MG63 (cell line): ENCODE results near the gene ZNF334. TPM values are rescaled to one million over a fixed set of nuclear protein-coding genes. Genes with fewer than 3 reads are reported as not detected.

ENCODE experiments used
- DNase-seq: peaks from one replicate; pipeline ENCODE4 v3.0.0-alpha.2; 2020
- H3K27me3 ChIP-seq: fragments of 250-450 bp; sonication (Bioruptor Pico); 2 replicates; pipeline ENCODE4 v1.5.1; 2020; ENCODE audit warnings: mild to moderate bottlenecking, moderate library complexity
- H3K36me3 ChIP-seq: fragments of 250-450 bp; sonication (Bioruptor Pico); 2 replicates; pipeline ENCODE4 v1.5.1; 2020; ENCODE audit warnings: mild to moderate bottlenecking, moderate library complexity
- H3K4me3 ChIP-seq: fragments of 250-450 bp; sonication (Bioruptor Pico); 2 replicates; pipeline ENCODE4 v1.5.1; 2020; ENCODE audit warnings: mild to moderate bottlenecking, moderate library complexity
- H3K9me3 ChIP-seq: fragments of 250-450 bp; sonication (Bioruptor Pico); 2 replicates; pipeline ENCODE4 v1.5.1; 2020; ENCODE audit warnings: mild to moderate bottlenecking, moderate library complexity
- total RNA-seq: library from RNA; depleted of rRNA; stranded (reverse); fragments of >200 nt; shearing (Covaris generic); gene quantifications from 2 replicates; pipeline ENCODE4 v1.2.3, GENCODE V29; 2014; ENCODE audit warnings: low replicate concordance

Gene ZNF334
- total RNA-seq, 1 experiment from 2014 or later: 0.30 TPM

- Histone ChIP-seq H3K9me3 (no peaks in the 10 kb centered on the region), H3K27me3 (peaks cover 5% of the 10 kb centered on the region), H3K4me3 (no peak overlapping the region), H3K36me3 (no peaks in the 10 kb centered on the region)
- no peak for DNase-seq
Observed at GRCh38 chr20:46519471-46520068, 6.2 kb upstream of the ZNF334 start.

- Histone ChIP-seq H3K36me3 (no peaks in the 10 kb centered on the region), H3K4me3 (no peak overlapping the region), H3K9me3 (no peaks in the 10 kb centered on the region), H3K27me3 (no peaks in the 10 kb centered on the region; the same call in 1 of the 2 replicates)
- no peak for DNase-seq
Observed at GRCh38 chr20:46509523-46509922, 3.8 kb downstream of the ZNF334 start.

- no peak for DNase-seq
- Histone ChIP-seq H3K9me3 (peaks cover 3% of the 10 kb centered on the region), H3K27me3 (no peaks in the 10 kb centered on the region; the same call in 1 of the 2 replicates), H3K4me3 (no peak overlapping the region), H3K36me3 (no peaks in the 10 kb centered on the region)
Observed at GRCh38 chr20:46507760-46508407, 5.5 kb downstream of the ZNF334 start.

GRCh38 chr20:46505506-46505905 lies 7.9 kb downstream of the ZNF334 start:
- no peak for DNase-seq
- Histone ChIP-seq H3K36me3 (no peaks in the 10 kb centered on the region), H3K9me3 (peaks cover 21% of the 10 kb centered on the region), H3K4me3 (no peak overlapping the region), H3K27me3 (no peaks in the 10 kb centered on the region)

DNA sequence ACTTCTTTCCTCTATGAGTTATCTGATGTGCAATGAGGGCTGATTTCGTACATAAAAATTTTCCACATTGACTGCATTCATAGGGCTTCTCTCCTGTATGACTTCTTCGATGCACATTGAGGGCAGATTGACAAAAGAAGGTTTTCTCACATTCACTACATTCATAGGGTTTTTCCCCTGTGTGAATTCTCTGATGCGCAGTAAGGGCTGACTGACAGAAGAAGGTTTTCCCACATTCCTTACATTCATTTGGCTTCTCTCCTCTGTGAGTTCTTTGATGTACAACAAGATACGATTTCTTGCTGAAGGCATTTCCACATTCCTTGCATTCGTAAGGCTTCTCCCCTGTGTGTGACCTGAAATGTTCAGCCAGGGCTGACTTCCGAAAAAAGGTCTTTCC lies 11.4 kb downstream of the ZNF334 start:
- no peaks in the 10 kb centered on the region for H3K36me3 ChIP-seq
- DNase-seq: no peak

GRCh38 chr20:46501337-46501942 lies 11.9 kb downstream of the ZNF334 start:
- Histone ChIP-seq H3K4me3 (no peak overlapping the region), H3K27me3 (peaks cover 2% of the 10 kb centered on the region; the same call in 1 of the 2 replicates), H3K36me3 (no peaks in the 10 kb centered on the region), H3K9me3 (peaks cover 21% of the 10 kb centered on the region)
- DNase-seq: no peak

More for the DNA sequence above, 11.4 kb downstream of the ZNF334 start:
- Histone ChIP-seq H3K27me3 (no peaks in the 10 kb centered on the region; the same call in 1 of the 2 replicates), H3K9me3 (peaks cover 21% of the 10 kb centered on the region), H3K4me3 (no peak overlapping the region)

- H3K36me3 ChIP-seq: no peaks in the 10 kb centered on the region
- no peak overlapping the region for H3K4me3 ChIP-seq
- no peak for DNase-seq
- no peaks in the 10 kb centered on the region; the same call in 1 of the 2 replicates for H3K9me3 ChIP-seq
- H3K27me3 ChIP-seq: peaks cover 11% of the 10 kb centered on the region
Observed at GRCh38 chr20:46494077-46494476, 19.3 kb downstream of the ZNF334 start.

DNA sequence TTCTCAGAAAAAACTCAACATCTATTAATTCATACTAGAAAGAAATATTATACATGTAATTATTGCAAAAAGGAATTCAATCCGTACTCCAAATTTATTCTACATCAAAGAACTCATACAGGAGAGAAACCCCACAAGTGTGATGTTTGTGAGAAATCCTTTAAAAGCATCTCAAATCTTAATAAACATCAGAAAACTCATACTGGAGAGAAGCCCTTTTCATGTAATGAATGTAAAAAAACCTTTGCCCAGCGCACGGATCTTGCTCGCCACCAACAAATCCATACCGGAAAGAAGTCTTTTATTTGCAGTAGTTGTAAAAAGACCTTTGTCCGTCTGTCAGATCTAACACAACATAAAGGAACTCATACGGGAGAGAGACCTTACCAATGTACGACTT lies 22.0 kb downstream of the ZNF334 start:
- H3K9me3 ChIP-seq: no peaks in the 10 kb centered on the region; the same call in 1 of the 2 replicates
- H3K36me3 ChIP-seq: no peaks in the 10 kb centered on the region
- DNase-seq: no peak
- H3K27me3 ChIP-seq: peaks cover 24% of the 10 kb centered on the region
- no peak overlapping the region for H3K4me3 ChIP-seq

- no peak for DNase-seq
- Histone ChIP-seq H3K4me3 (no peak overlapping the region), H3K36me3 (no peaks in the 10 kb centered on the region), H3K9me3 (no peaks in the 10 kb centered on the region), H3K27me3 (peaks cover 34% of the 10 kb centered on the region)
Observed at GRCh38 chr20:46488451-46488850, 24.9 kb downstream of the ZNF334 start.

- no peak overlapping the region for H3K4me3 ChIP-seq
- no peaks in the 10 kb centered on the region for H3K36me3 ChIP-seq
- H3K27me3 ChIP-seq: peaks cover 34% of the 10 kb centered on the region
- no peak for DNase-seq
- H3K9me3 ChIP-seq: no peaks in the 10 kb centered on the region
Observed at GRCh38 chr20:46487628-46488027, 25.7 kb downstream of the ZNF334 start.

DNA sequence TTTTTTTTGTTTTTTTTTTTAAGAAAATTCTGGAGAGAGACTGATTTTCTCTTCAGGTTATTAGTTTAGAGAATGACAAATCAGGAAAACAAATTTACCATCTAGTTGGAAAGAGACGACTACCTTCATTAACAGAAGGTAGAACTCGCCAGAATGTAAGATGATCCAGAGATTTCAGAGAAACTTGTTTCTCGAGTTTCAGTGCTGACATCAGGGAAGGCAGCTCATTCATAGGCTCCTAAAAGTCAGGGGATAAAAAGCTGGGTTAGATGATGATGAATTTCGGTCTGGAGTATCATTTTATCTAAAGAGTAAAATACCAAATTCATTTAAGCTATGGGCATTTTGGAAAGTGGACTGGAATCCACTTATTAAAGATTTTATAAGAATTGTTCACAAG lies 27.9 kb downstream of the ZNF334 start:
- Histone ChIP-seq H3K27me3 (peaks cover 34% of the 10 kb centered on the region), H3K4me3 (no peak overlapping the region), H3K36me3 (no peaks in the 10 kb centered on the region), H3K9me3 (no peaks in the 10 kb centered on the region)
- DNase-seq: no peak

- no peak overlapping the region for H3K4me3 ChIP-seq
- DNase-seq: no peak
- no peaks in the 10 kb centered on the region for H3K36me3 ChIP-seq
- H3K9me3 ChIP-seq: no peaks in the 10 kb centered on the region
- peaks cover 34% of the 10 kb centered on the region for H3K27me3 ChIP-seq
Observed at GRCh38 chr20:46484954-46485353, 28.4 kb downstream of the ZNF334 start.

DNA sequence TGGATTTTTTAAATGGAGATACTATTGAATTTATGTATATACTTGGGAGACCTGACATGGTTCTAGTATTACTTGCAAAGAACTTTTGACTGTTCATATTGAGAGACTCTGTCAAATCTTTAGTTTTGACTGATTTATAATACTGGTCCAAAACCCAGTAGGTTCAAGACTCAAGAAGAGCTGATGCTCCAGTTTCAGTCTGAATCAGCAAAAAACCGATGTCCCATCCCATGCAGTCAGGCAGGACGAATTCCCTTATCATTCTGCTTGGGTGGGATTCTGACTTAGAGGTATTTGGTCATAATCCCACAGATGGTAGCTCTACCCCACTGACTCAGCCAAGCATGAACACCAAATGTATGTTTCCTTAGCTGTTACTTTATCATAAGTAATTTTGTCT lies 29.5 kb downstream of the ZNF334 start:
- Histone ChIP-seq H3K36me3 (no peaks in the 10 kb centered on the region), H3K9me3 (no peaks in the 10 kb centered on the region), H3K4me3 (no peak overlapping the region), H3K27me3 (peaks cover 33% of the 10 kb centered on the region)
- no peak for DNase-seq

GRCh38 chr20:46482864-46483263 lies 30.5 kb downstream of the ZNF334 start:
- Histone ChIP-seq H3K36me3 (no peaks in the 10 kb centered on the region), H3K4me3 (no peak overlapping the region)

GRCh38 chr20:46477640-46478039 lies 35.7 kb downstream of the ZNF334 start:
- Histone ChIP-seq H3K4me3 (no peak overlapping the region), H3K36me3 (no peaks in the 10 kb centered on the region), H3K27me3 (peaks cover 6% of the 10 kb centered on the region), H3K9me3 (no peaks in the 10 kb centered on the region)
- no peak for DNase-seq

More at GRCh38 chr20:46482864-46483263, 30.5 kb downstream of the ZNF334 start:
- DNase-seq: no peak
- Histone ChIP-seq H3K27me3 (peaks cover 29% of the 10 kb centered on the region), H3K9me3 (no peaks in the 10 kb centered on the region)

DNA sequence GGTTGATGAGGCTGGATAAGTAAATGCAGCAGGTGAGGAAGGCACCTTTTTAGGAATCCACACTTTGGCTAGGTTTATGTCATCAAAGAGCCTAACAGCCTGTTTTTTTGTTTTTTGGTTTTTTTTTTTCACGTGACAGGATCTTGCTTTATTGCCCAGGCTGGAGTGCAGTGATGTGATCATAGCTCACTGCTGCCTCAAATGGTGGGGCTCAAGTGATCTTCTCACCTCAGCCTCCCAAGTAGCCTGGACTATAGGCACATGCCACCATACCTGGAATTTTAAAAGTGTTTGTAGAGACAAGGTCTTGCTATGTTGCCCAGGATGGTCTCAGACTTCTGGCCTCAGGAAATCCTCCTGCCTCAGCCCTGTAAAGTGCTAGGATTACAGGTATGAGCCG lies 36.1 kb downstream of the ZNF334 start:
- DNase-seq: no peak
- Histone ChIP-seq H3K4me3 (no peak overlapping the region), H3K36me3 (no peaks in the 10 kb centered on the region), H3K27me3 (peaks cover 6% of the 10 kb centered on the region), H3K9me3 (no peaks in the 10 kb centered on the region)

DNA sequence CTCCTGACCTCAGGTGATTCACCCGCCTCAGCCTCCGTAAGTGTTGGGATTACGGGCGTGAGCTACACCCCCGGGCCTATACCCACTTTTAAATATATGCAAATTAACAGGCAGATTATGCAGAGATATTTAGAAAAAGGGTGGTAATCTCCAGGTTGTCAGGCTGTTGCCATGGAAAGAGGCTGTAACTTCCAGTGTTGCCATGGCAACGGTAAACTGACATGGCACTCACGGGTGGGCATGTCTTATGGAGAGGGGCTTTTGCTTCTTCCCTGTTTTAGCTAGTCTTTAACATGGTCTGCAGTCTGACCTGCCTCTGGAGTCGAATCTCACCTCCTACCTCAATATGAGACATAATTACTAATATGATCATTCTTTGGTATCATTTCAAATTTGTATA lies 44.9 kb downstream of the ZNF334 start:
- Histone ChIP-seq H3K4me3 (no peak overlapping the region), H3K27me3 (peaks cover 2% of the 10 kb centered on the region; the same call in 1 of the 2 replicates), H3K36me3 (no peaks in the 10 kb centered on the region), H3K9me3 (no peaks in the 10 kb centered on the region)
- no peak for DNase-seq

- no peaks in the 10 kb centered on the region; the same call in 1 of the 2 replicates for H3K27me3 ChIP-seq
- H3K36me3 ChIP-seq: no peaks in the 10 kb centered on the region
- no peaks in the 10 kb centered on the region for H3K9me3 ChIP-seq
- no peak for DNase-seq
- no peak overlapping the region for H3K4me3 ChIP-seq
Observed at GRCh38 chr20:46464451-46464850, 48.9 kb downstream of the ZNF334 start.
